GM15510 (cell line): ENCODE data around the gene CAMTA1.

Experiments used
- POLR2A ChIP-seq: IDR thresholded peaks from 3 replicates; pipeline ENCODE4 v1.6.1; 2011; ENCODE audit warnings: borderline replicate concordance; ENCODE audit not compliant: insufficient read length; ENCODE audit errors: extremely low read depth

Gene CAMTA1

GRCh38 chr1:7441143-7441841 lies 656.0 kb downstream of the CAMTA1 start:
- no peak for TF ChIP-seq POLR2A

GRCh38 chr1:7442036-7442435 lies 656.8 kb downstream of the CAMTA1 start:
- no peak for TF ChIP-seq POLR2A

GRCh38 chr1:7442918-7443317 lies 657.7 kb downstream of the CAMTA1 start:
- no peak for TF ChIP-seq POLR2A

GRCh38 chr1:7444363-7444762 lies 659.1 kb downstream of the CAMTA1 start:
- TF ChIP-seq POLR2A, result no peak

GRCh38 chr1:7447093-7447492 lies 661.8 kb downstream of the CAMTA1 start:
- no peak for TF ChIP-seq POLR2A

- no peak for TF ChIP-seq POLR2A
These were observed 662.5 kb downstream of the CAMTA1 start for GRCh38 chr1:7447736-7448135.

- no peak for TF ChIP-seq POLR2A
These were observed 663.7 kb downstream of the CAMTA1 start for GRCh38 chr1:7448986-7449385.

- TF ChIP-seq POLR2A, result no peak
These were observed 664.5 kb downstream of the CAMTA1 start for GRCh38 chr1:7449750-7450149.

- TF ChIP-seq POLR2A, result no peak
These were observed 665.6 kb downstream of the CAMTA1 start for GRCh38 chr1:7450838-7451237.

- no peak for TF ChIP-seq POLR2A
These were observed 667.8 kb downstream of the CAMTA1 start for GRCh38 chr1:7453038-7453437.

GRCh38 chr1:7454052-7454815 lies 669.0 kb downstream of the CAMTA1 start:
- TF ChIP-seq POLR2A, result no peak

- TF ChIP-seq POLR2A, result no peak
These were observed 669.9 kb downstream of the CAMTA1 start for GRCh38 chr1:7454895-7455784.

GRCh38 chr1:7455796-7456721 lies 670.8 kb downstream of the CAMTA1 start:
- TF ChIP-seq POLR2A, result no peak

- no peak for TF ChIP-seq POLR2A
These were observed 671.4 kb downstream of the CAMTA1 start for GRCh38 chr1:7456722-7457082.
